Measurements from ENCODE around the gene VPS13D. TPM values are rescaled to one million over a fixed set of nuclear protein-coding genes. Genes with fewer than 3 reads are reported as not detected.

VPS13D gene
- total RNA-seq, 1 donor from 2014 or later = 77.8 TPM

GRCh38 chr1:12495725-12496124, 265.9 kb downstream of the VPS13D start:
- no peak for TF ChIP-seq CTCF (IDR thresholded peaks at IDR 0.05; ENCODE audit: unreplicated experiment)
- peaks cover 34% of the 10 kb centered on the region for H3K36me3 Mint-ChIP-seq

GRCh38 chr1:12496154-12496961, 266.5 kb downstream of the VPS13D start:
- TF ChIP-seq CTCF (IDR thresholded peaks at IDR 0.05; ENCODE audit: unreplicated experiment) = no peak
- peak overlapping the region; percentile 98 for H3K27ac Mint-ChIP-seq
- H3K9me3 Mint-ChIP-seq = no peaks in the 10 kb centered on the region
- no peak overlapping the region for H3K4me3 Mint-ChIP-seq
- H3K4me1 Mint-ChIP-seq = peaks cover 76% of the 10 kb centered on the region
- H3K27me3 Mint-ChIP-seq (ENCODE audit: low read depth) = no peaks in the 10 kb centered on the region
- H3K36me3 Mint-ChIP-seq = peaks cover 27% of the 10 kb centered on the region
- no peak for DNase-seq (ENCODE audit: low spot score in 2 of 2, unreplicated experiment in 2 of 2)

More at GRCh38 chr1:12495725-12496124, 265.9 kb downstream of the VPS13D start:
- Mint-ChIP-seq H3K4me1 (peaks cover 75% of the 10 kb centered on the region), H3K9me3 (no peaks in the 10 kb centered on the region), H3K4me3 (no peak overlapping the region), H3K27me3 (ENCODE audit: low read depth) (no peaks in the 10 kb centered on the region), H3K27ac (peak overlapping the region; percentile 98)
- DNase-seq (ENCODE audit: low spot score in 2 of 2, unreplicated experiment in 2 of 2) = no peak

GRCh38 chr1:12499539-12500240, 269.9 kb downstream of the VPS13D start:
- Mint-ChIP-seq H3K27ac (peak overlapping the region; percentile 84), H3K36me3 (peaks cover 29% of the 10 kb centered on the region), H3K4me1 (peaks cover 74% of the 10 kb centered on the region), H3K27me3 (ENCODE audit: low read depth) (no peaks in the 10 kb centered on the region), H3K9me3 (no peaks in the 10 kb centered on the region), H3K4me3 (no peak overlapping the region)
- DNase-seq (ENCODE audit: low spot score in 2 of 2, unreplicated experiment in 2 of 2) = no peak
- no peak for TF ChIP-seq CTCF (IDR thresholded peaks at IDR 0.05; ENCODE audit: unreplicated experiment)

- no peaks in the 10 kb centered on the region for H3K27me3 Mint-ChIP-seq (ENCODE audit: low read depth)
- H3K9me3 Mint-ChIP-seq = no peaks in the 10 kb centered on the region
- no peak overlapping the region for H3K4me3 Mint-ChIP-seq
- peaks cover 63% of the 10 kb centered on the region for H3K4me1 Mint-ChIP-seq
- TF ChIP-seq CTCF (IDR thresholded peaks at IDR 0.05; ENCODE audit: unreplicated experiment) = no peak
- no peak for DNase-seq (ENCODE audit: low spot score in 2 of 2, unreplicated experiment in 2 of 2)
- H3K27ac Mint-ChIP-seq = peak overlapping the region; percentile 75
- H3K36me3 Mint-ChIP-seq = peaks cover 42% of the 10 kb centered on the region
These were observed 271.8 kb downstream of the VPS13D start for GRCh38 chr1:12501661-12502060.

- H3K9me3 Mint-ChIP-seq = no peaks in the 10 kb centered on the region
- DNase-seq (ENCODE audit: low spot score in 2 of 2, unreplicated experiment in 2 of 2) = no peak
- no peak overlapping the region for H3K4me3 Mint-ChIP-seq
- H3K4me1 Mint-ChIP-seq = peaks cover 54% of the 10 kb centered on the region
- H3K27me3 Mint-ChIP-seq (ENCODE audit: low read depth) = no peaks in the 10 kb centered on the region
- peaks cover 44% of the 10 kb centered on the region for H3K36me3 Mint-ChIP-seq
- H3K27ac Mint-ChIP-seq = peak overlapping the region; percentile 75
- no peak for TF ChIP-seq CTCF (IDR thresholded peaks at IDR 0.05; ENCODE audit: unreplicated experiment)
These were observed 272.7 kb downstream of the VPS13D start for GRCh38 chr1:12502336-12503109.

Data from mesothelial cell of epicardium (in vitro differentiated cells).